Keratinocyte (primary cell): ENCODE results near the gene CKMT2. TPM values are rescaled to one million over a fixed set of nuclear protein-coding genes. Genes with fewer than 3 reads are reported as not detected.

Source experiments
- DNase-seq: peaks from one replicate; pipeline ENCODE4 v3.0.0-alpha.2; 2011; ENCODE audit warnings: low read depth, missing footprints, low spot score
- FAIRE-seq: peaks from 2 replicates; lab custom pipeline; 2011; peaks lifted over from hg19 to GRCh38; lab: Jason Lieb, UNC
- H2AFZ ChIP-seq: 2 replicates; pipeline ENCODE4 v1.6.0; 2012; ENCODE audit warnings: low read length, control low read depth, inconsistent platforms; ENCODE audit not compliant: control insufficient read depth
- H3K27ac ChIP-seq: 2 replicates; pipeline ENCODE4 v1.5.1; 2011; ENCODE audit warnings: low read length; ENCODE audit not compliant: control insufficient read depth, insufficient read depth
- H3K27me3 ChIP-seq: 3 replicates; pipeline ENCODE4 v1.6.0; 2011; ENCODE audit warnings: low read length; ENCODE audit not compliant: control insufficient read depth, insufficient read depth; ENCODE audit errors: extremely low read depth
- H3K36me3 ChIP-seq, 2 experiments: 2 replicates in 1 of 2; 3 replicates in 1 of 2; pipeline ENCODE4 v1.5.1; 2011; ENCODE audit warnings: low read length in 2 of 2, mild to moderate bottlenecking in 1 of 2; ENCODE audit not compliant: control insufficient read depth in 2 of 2, insufficient read depth in 2 of 2; ENCODE audit errors: extremely low read depth in 1 of 2
- H3K4me1 ChIP-seq: 3 replicates; pipeline ENCODE4 v1.5.1; 2011; ENCODE audit warnings: low read length; ENCODE audit not compliant: control insufficient read depth, insufficient read depth; ENCODE audit errors: extremely low read depth
- H3K4me2 ChIP-seq: 3 replicates; pipeline ENCODE4 v1.6.0; 2011; ENCODE audit warnings: low read depth, low read length; ENCODE audit not compliant: control insufficient read depth, insufficient read depth; ENCODE audit errors: extremely low read depth
- H3K4me3 ChIP-seq, 3 experiments: fragments of 200-600 bp in 1 of 3; sonication (generic) in 1 of 3; 2 replicates in 2 of 3; 3 replicates in 1 of 3; pipeline ENCODE4 v1.5.1; 2011 to 2016; ENCODE audit warnings: low read length in 3 of 3, mild to moderate bottlenecking in 3 of 3, control low read depth in 2 of 3, inconsistent platforms in 1 of 3, low read depth in 1 of 3, mixed read lengths in 1 of 3, mixed run types in 1 of 3, moderate library complexity in 1 of 3; ENCODE audit not compliant: control insufficient read depth in 2 of 3, insufficient read depth in 2 of 3; ENCODE audit errors: extremely low read depth in 1 of 3
- H3K79me2 ChIP-seq: 2 replicates; pipeline ENCODE4 v1.6.0; 2012; ENCODE audit warnings: low read length; ENCODE audit not compliant: control insufficient read depth, insufficient read depth
- H3K9ac ChIP-seq: 3 replicates; pipeline ENCODE4 v1.6.0; 2011; ENCODE audit warnings: low read length; ENCODE audit not compliant: control insufficient read depth, insufficient read depth; ENCODE audit errors: extremely low read depth
- H3K9me1 ChIP-seq: 3 replicates; pipeline ENCODE4 v1.6.0; 2011; ENCODE audit warnings: low read length; ENCODE audit not compliant: control insufficient read depth, insufficient read depth; ENCODE audit errors: extremely low read depth
- H3K9me3 ChIP-seq: 2 replicates; pipeline ENCODE4 v1.5.1; 2012; ENCODE audit warnings: low read depth, low read length; ENCODE audit not compliant: control insufficient read depth
- H4K20me1 ChIP-seq: 3 replicates; pipeline ENCODE4 v1.6.0; 2011; ENCODE audit warnings: low read length; ENCODE audit not compliant: control insufficient read depth, insufficient read depth; ENCODE audit errors: extremely low read depth
- EZH2 ChIP-seq: IDR thresholded peaks from one replicate; pipeline ENCODE4 v1.6.1; 2012; ENCODE audit warnings: inconsistent platforms, mild to moderate bottlenecking, low read length, moderate library complexity
- dilution Hi-C: fragments of 300-500 bp; cut with MboI; formaldehyde crosslinking; loops from one replicate; pipeline ENCODE4 v1.7.0; 2020; ENCODE audit warnings: low sequenced_read_pairs; ENCODE audit not compliant: extremely low pct_ligation_motif_present
- polyA plus RNA-seq, 5 experiments: library from polyadenylated mRNA; depleted of rRNA in 3 of 5; stranded (reverse) in 3 of 5; stranded (forward) in 1 of 5; unstranded in 1 of 5; fragments of >200 nt; gene quantifications; 1 replicate in 1 of 5; 2 replicates in 3 of 5; 3 replicates in 1 of 5; pipeline versions ENCODE4 v1.2.1 to v1.2.3, GENCODE V29; 2011 to 2012; ENCODE audit warnings: missing spikeins in 2 of 5, low read depth in 1 of 5, low replicate concordance in 1 of 5
- TF ChIP-seq, protein P1 (sequence below), 3 experiments: IDR thresholded peaks in 1 of 3; conservative IDR thresholded peaks in 1 of 3; optimal IDR thresholded peaks in 1 of 3; 2 replicates in 2 of 3; 3 replicates in 1 of 3; pipeline versions ENCODE3 to v1.5.1; 2011; ENCODE audit warnings: low read length in 3 of 3, mild to moderate bottlenecking in 3 of 3, moderate library complexity in 2 of 3, control low read depth in 1 of 3, inconsistent platforms in 1 of 3; ENCODE audit not compliant: insufficient read depth in 2 of 3; ENCODE audit errors: extremely low read depth in 1 of 3

Gene CKMT2
- polyA plus RNA-seq, 1 donor (not counting 4 experiments of a cell fraction or from before 2014, with no cell fraction given), result not detected

DNA sequence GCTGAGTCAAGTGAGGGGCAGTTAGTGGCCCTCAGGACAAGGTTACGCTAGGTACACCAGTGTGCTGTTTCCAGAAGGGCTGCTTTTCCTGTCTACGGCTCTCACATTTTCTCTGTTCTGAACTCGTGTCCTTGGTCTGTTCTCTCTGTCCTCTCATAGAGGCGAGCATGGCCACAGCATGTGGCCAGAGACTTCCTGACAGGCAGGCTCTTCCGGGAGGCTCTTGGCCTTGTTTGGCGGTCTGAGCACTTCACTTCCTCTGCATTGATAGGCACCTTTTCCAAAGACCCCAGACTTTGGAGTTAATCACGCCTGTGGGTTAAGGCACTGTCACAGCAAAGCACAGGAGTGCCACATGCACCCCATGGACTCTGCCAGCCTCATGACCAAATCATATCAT lies 1.2 kb downstream of the CKMT2 start:
- DNase-seq (no peak), FAIRE-seq (no peak)
- H2AFZ ChIP-seq, result no peak overlapping the region
- no peaks in the 10 kb centered on the region for H4K20me1 ChIP-seq
- no peaks in the 10 kb centered on the region for H3K9me3 ChIP-seq
- dilution Hi-C loops, result no loop called here
- no peaks in the 10 kb centered on the region for H3K36me3 ChIP-seq
- H3K27ac ChIP-seq, result no peak overlapping the region
- no peaks in the 10 kb centered on the region for H3K27me3 ChIP-seq
- no peaks in the 10 kb centered on the region for H3K9me1 ChIP-seq
- no peak overlapping the region for H3K4me3 ChIP-seq
- no peaks in the 10 kb centered on the region for H3K4me1 ChIP-seq
- H3K4me2 ChIP-seq, result no peak overlapping the region
- H3K9ac ChIP-seq, result no peak overlapping the region
- TF ChIP-seq, protein P1, sequence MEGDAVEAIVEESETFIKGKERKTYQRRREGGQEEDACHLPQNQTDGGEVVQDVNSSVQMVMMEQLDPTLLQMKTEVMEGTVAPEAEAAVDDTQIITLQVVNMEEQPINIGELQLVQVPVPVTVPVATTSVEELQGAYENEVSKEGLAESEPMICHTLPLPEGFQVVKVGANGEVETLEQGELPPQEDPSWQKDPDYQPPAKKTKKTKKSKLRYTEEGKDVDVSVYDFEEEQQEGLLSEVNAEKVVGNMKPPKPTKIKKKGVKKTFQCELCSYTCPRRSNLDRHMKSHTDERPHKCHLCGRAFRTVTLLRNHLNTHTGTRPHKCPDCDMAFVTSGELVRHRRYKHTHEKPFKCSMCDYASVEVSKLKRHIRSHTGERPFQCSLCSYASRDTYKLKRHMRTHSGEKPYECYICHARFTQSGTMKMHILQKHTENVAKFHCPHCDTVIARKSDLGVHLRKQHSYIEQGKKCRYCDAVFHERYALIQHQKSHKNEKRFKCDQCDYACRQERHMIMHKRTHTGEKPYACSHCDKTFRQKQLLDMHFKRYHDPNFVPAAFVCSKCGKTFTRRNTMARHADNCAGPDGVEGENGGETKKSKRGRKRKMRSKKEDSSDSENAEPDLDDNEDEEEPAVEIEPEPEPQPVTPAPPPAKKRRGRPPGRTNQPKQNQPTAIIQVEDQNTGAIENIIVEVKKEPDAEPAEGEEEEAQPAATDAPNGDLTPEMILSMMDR (optimal IDR thresholded peaks at IDR 0.05 in 1 of 3, IDR thresholded peaks at IDR 0.05 in 1 of 3, conservative IDR thresholded peaks at IDR 0.05 in 1 of 3; ENCODE audit: extremely low read depth in 1 of 3, insufficient read depth in 2 of 3, low read length in 3 of 3), result no peak
- no peak for TF ChIP-seq EZH2
- H3K79me2 ChIP-seq, result no peaks in the 10 kb centered on the region

- FAIRE-seq (no peak), DNase-seq (no peak)
- Histone ChIP-seq H3K9me3 (no peaks in the 10 kb centered on the region), H3K27ac (no peak overlapping the region), H4K20me1 (no peaks in the 10 kb centered on the region), H3K4me3 (no peak overlapping the region), H3K9ac (no peak overlapping the region), H3K79me2 (no peaks in the 10 kb centered on the region), H3K4me2 (no peak overlapping the region), H3K36me3 (no peaks in the 10 kb centered on the region), H3K9me1 (no peaks in the 10 kb centered on the region), H3K27me3 (no peaks in the 10 kb centered on the region), H2AFZ (no peak overlapping the region), H3K4me1 (peaks cover 5% of the 10 kb centered on the region)
- dilution Hi-C loops, result no loop called here
- TF ChIP-seq, protein P1 (optimal IDR thresholded peaks at IDR 0.05 in 1 of 3, IDR thresholded peaks at IDR 0.05 in 1 of 3, conservative IDR thresholded peaks at IDR 0.05 in 1 of 3; ENCODE audit: extremely low read depth in 1 of 3, insufficient read depth in 2 of 3, low read length in 3 of 3), result no peak
- TF ChIP-seq EZH2, result no peak
Measured at GRCh38 chr5:81234801-81235200, 1.7 kb downstream of the CKMT2 start.
